H1 (cell line): ENCODE results near the gene RHOT1. TPM values are rescaled to one million over a fixed set of nuclear protein-coding genes. Genes with fewer than 3 reads are reported as not detected.

Experiments used
- NANOG ChIP-seq: IDR thresholded peaks from 2 replicates; pipeline ENCODE4 v1.6.1; 2011; ENCODE audit warnings: low read length, low read depth, mild to moderate bottlenecking, inconsistent platforms; ENCODE audit not compliant: insufficient read depth, poor library complexity, severe bottlenecking
- polyA plus RNA-seq, 7 experiments: library from polyadenylated mRNA; depleted of rRNA in 3 of 7; stranded (reverse) in 5 of 7; unstranded in 2 of 7; fragments of >200 nt in 5 of 7; fragments of 200-250 nt in 2 of 7; gene quantifications; 1 replicate in 5 of 7; 2 replicates in 1 of 7; 4 replicates in 1 of 7; pipeline versions ENCODE4 v1.2.1 to v1.2.3, GENCODE V29; 2011 to 2013; ENCODE audit warnings: missing spikeins in 2 of 7, mixed read lengths in 2 of 7
- total RNA-seq: library from RNA; stranded (reverse); fragmentation: NEBNext Ultra II Directional; extraction: Animal tissue kit (Norgen Biotek cat#: 25700); gene quantifications from 2 replicates; pipeline ENCODE4 v1.2.1, GENCODE V29; 2021

The RHOT1 gene
- total and polyA plus RNA-seq, 2 of the 8 experiments (the other 6 are each of a cell fraction or from before 2014, with no cell fraction given), result 34.2 to 38.2 TPM

DNA sequence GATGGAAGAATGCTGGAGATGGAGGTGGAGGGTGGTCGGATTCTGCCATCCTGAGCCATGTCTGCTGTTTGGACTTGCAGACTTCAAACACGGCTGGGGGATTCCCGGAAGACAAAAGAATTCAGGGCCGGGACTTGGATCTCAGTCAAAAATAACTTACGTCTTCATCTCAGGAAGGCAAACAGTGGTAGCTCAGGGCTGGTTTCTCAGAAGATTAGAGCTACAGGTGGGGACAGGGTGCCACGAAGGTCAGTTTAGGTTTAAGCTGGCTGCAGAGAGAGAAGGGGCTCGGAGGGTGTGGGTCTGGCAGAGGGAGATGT, 119.1 kb downstream of the RHOT1 start (continued):
- no peak for TF ChIP-seq NANOG
- TF ChIP-seq, all 59 proteins: peak for 0
